Activated T-helper 1 cell treated with anti-CD3 and anti-CD28 coated beads, Interleukin-12 subunit alpha, Interleukin-12 subunit beta, Interleukin-2, Interleukin-4 antibody, amounts not matched to agents 30 ng/mL and 10 ng/mL and 1 ng/mL, durations not matched to agents 14 hours and 24 hours and 36 hours (primary cell): ENCODE results near the gene TRIP10. TPM values are rescaled to one million over a fixed set of nuclear protein-coding genes. Genes with fewer than 3 reads are reported as not detected.
"Not testable (repeated sequence)": the region's sequence is repeated elsewhere in the genome, so short reads cannot be mapped to it uniquely, and the experiment has no call there.

ENCODE experiments used
- DNase-seq: peaks from one replicate; pipeline ENCODE4 v3.0.0; 2021; ENCODE audit warnings: low spot score
- H3K27ac Mint-ChIP-seq: one replicate; pipeline ENCODE4 v1.8.0; 2021; ENCODE audit warnings: mild to moderate bottlenecking, mixed read lengths
- H3K27me3 Mint-ChIP-seq: one replicate; pipeline ENCODE4 v1.8.0; 2022; ENCODE audit warnings: mild to moderate bottlenecking, moderate library complexity, mixed read lengths; ENCODE audit not compliant: insufficient read depth
- H3K36me3 Mint-ChIP-seq: one replicate; pipeline ENCODE4 v1.8.0; 2021; ENCODE audit warnings: low read depth, mixed read lengths
- H3K4me1 Mint-ChIP-seq: one replicate; pipeline ENCODE4 v1.8.0; 2021; ENCODE audit warnings: low read depth, mixed read lengths
- H3K4me3 Mint-ChIP-seq: one replicate; pipeline ENCODE4 v1.8.0; 2021; ENCODE audit warnings: mild to moderate bottlenecking, moderate library complexity, mixed read lengths
- H3K9me3 Mint-ChIP-seq: one replicate; pipeline ENCODE4 v1.8.0; 2021; ENCODE audit warnings: mixed read lengths
- intact Hi-C: fragments of 100-400 bp; cut with micrococcal nuclease; formaldehyde crosslinking; loops from one replicate; pipeline ENCODE4 v1.15.1; 2024
- total RNA-seq: library from RNA; stranded (reverse); gene quantifications from 2 replicates; pipeline ENCODE4 v1.2.3, GENCODE V29; 2022

Gene TRIP10
- total RNA-seq, 1 donor from 2014 or later = 62.0 TPM

DNA sequence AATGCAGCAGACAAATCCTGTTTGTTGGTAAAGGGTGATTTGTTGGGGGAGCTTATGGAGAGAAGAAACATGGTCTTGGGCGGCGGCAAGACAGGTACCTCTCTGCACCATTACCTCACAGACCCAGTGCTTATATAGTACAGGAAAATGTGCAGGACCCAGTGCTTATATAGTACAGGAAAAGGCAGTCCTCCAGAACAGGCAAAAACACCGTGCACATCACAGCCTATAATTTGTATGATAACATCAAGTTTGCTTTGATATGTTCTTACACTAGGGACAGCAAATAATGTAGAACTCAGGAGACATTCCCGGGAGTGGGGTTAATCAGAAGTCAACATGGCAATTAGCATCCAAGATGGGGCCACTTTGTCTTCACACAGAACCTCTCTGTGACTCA lies 53.9 kb downstream of the TRIP10 start:
- Mint-ChIP-seq H3K36me3 (peaks cover 57% of the 10 kb centered on the region), H3K4me3 (no peak overlapping the region), H3K4me1 (peaks cover 67% of the 10 kb centered on the region), H3K27me3 (no peaks in the 10 kb centered on the region), H3K27ac (no peak overlapping the region), H3K9me3 (peaks cover 11% of the 10 kb centered on the region)
- no peak for DNase-seq
- intact Hi-C loops = no loop called here

GRCh38 chr19:6793973-6794372 lies 54.5 kb downstream of the TRIP10 start:
- no peak overlapping the region for H3K27ac Mint-ChIP-seq
- peaks cover 11% of the 10 kb centered on the region for H3K9me3 Mint-ChIP-seq
- H3K4me3 Mint-ChIP-seq = no peak overlapping the region
- no peaks in the 10 kb centered on the region for H3K27me3 Mint-ChIP-seq
- intact Hi-C loops = no loop called here
- peaks cover 55% of the 10 kb centered on the region for H3K36me3 Mint-ChIP-seq
- peaks cover 66% of the 10 kb centered on the region for H3K4me1 Mint-ChIP-seq
- DNase-seq = no peak

DNA sequence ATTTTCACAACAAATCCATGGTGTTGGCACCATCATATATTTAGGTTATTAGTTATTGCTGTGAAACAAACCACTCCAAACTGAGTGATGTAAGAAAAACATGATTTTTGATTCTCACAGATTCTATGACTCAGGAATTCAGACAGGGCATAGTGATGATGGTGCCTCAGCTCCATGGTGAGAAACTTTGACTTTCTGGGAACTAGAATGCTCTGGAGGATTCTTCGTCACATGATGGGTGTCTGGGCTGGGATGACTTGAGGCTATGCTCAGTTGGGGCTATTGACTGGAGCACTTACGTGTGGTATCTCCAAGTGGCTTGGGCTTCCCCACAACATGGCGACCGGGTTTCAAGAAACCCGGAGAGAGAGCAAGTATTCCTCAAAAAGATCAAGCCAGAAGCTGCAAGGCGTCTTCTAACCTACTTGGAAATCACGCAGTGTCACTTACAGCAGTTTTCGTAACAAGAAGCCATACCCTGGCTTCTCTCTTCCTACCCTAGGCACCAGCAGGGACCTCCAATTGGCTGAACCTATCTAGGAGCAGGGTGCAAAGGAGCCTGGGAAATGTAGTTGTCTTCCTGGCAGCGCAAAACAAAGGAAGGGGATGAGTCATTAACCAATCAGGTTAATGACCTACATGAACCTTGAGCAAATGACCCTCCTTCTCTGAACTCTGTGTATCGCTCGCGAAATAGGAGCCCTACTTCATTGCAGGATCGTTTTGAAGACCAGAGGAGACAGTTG lies 55.4 kb downstream of the TRIP10 start:
- intact Hi-C loops = no loop called here
- Mint-ChIP-seq H3K27me3 (no peaks in the 10 kb centered on the region), H3K36me3 (peaks cover 59% of the 10 kb centered on the region), H3K4me3 (no peak overlapping the region), H3K9me3 (peaks cover 11% of the 10 kb centered on the region), H3K27ac (no peak overlapping the region), H3K4me1 (peaks cover 72% of the 10 kb centered on the region)
- no peak for DNase-seq

DNA sequence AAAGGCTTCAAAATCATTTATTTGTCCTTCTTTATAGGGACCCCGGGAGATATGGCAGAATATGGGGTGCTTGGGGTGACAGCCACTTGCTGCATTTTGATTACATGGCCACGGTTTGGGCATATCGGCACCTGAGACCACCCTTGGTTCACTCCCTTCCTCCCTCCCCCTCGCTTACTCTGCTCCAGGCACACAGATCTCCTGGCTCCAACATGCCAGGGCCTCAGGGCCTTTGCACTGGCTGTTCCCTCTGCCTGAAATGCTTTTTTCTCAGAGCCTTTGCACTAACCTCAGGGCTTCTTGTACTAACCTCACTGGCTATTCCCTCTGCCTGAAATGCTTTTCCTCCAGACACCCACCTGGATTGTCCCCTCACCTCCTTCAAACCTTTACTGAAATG lies 56.8 kb downstream of the TRIP10 start:
- no peak for DNase-seq
- peaks cover 58% of the 10 kb centered on the region for H3K36me3 Mint-ChIP-seq
- H3K4me1 Mint-ChIP-seq = peaks cover 81% of the 10 kb centered on the region
- peaks cover 11% of the 10 kb centered on the region for H3K9me3 Mint-ChIP-seq
- intact Hi-C loops = no loop called here
- peak overlapping the region; percentile 76 for H3K27ac Mint-ChIP-seq
- no peaks in the 10 kb centered on the region for H3K27me3 Mint-ChIP-seq
- H3K4me3 Mint-ChIP-seq = no peak overlapping the region

- peaks cover 81% of the 10 kb centered on the region for H3K4me1 Mint-ChIP-seq
Observed at GRCh38 chr19:6797646-6798045, 58.2 kb downstream of the TRIP10 start.

DNA sequence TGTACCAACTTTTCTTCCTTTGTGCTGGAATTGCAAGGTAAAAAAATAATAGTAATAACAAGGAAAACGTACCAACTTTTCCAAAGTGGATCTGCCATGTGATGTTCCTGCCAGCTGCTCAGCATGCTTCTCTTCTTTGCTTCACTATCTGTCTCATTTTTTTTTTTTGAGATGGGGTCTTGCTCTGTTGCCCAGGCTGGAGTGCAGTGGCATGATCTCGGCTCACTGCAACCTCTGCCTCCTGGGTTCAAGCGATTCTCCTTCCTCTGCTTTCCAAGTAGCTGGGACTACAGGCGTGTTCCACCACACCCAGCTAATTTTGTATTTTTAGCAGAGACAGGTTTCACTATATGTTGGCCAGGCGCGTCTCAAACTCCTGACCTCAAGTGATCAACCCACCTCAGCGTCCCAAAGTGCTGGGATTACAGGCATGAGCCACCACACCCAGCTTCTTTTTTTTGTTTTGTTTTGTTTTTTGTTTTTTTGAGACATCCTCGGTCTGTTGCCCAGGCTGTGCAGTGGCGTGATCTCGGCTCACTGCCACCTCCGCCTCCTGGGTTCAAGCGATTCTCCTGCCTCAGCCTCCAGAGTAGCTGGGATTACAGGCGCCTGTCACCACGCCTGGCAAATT lies 60.8 kb downstream of the TRIP10 start:
- peaks cover 29% of the 10 kb centered on the region for H3K36me3 Mint-ChIP-seq
- intact Hi-C loops = loop anchor here (5.0 kb wide), 1 partner anchor 128 kb away; the partner anchor contains the start of gene TNFSF14
- H3K27me3 Mint-ChIP-seq, H3K9me3 Mint-ChIP-seq, DNase-seq: not testable (repeated sequence)
- H3K4me3 Mint-ChIP-seq = peak overlapping the region; percentile 92
- peak overlapping the region; percentile 99 for H3K27ac Mint-ChIP-seq
- peaks cover 74% of the 10 kb centered on the region for H3K4me1 Mint-ChIP-seq

More at GRCh38 chr19:6797646-6798045, 58.2 kb downstream of the TRIP10 start:
- peaks cover 49% of the 10 kb centered on the region for H3K36me3 Mint-ChIP-seq
- H3K4me3 Mint-ChIP-seq = no peak overlapping the region
- peak overlapping the region; percentile 42 for H3K27ac Mint-ChIP-seq
- no peaks in the 10 kb centered on the region for H3K27me3 Mint-ChIP-seq
- H3K9me3 Mint-ChIP-seq = peaks cover 11% of the 10 kb centered on the region
- intact Hi-C loops = no loop called here
- no peak for DNase-seq

- no peak for DNase-seq
- intact Hi-C loops = loop anchor here (1.0 to 5.0 kb wide), 3 partner anchors 28 to 129 kb away; partner anchors contain the start of genes SH2D3A and TNFSF14
- Mint-ChIP-seq H3K27me3 (no peaks in the 10 kb centered on the region), H3K4me3 (peak overlapping the region; percentile 92), H3K27ac (peak overlapping the region; percentile 99), H3K36me3 (peaks cover 25% of the 10 kb centered on the region), H3K9me3 (no peaks in the 10 kb centered on the region), H3K4me1 (peaks cover 67% of the 10 kb centered on the region)
Observed at GRCh38 chr19:6800991-6801484, 61.6 kb downstream of the TRIP10 start.

Other genes with a start within 250 kb of the TRIP10 start
- gene TUBB4A, start 237.4 kb upstream of the TRIP10 start, total RNA-seq = 2.3 and 3.0 TPM in 2 replicates
- 8.0 and 9.7 TPM in 2 replicates for gene TNFSF9, start 208.7 kb upstream of the TRIP10 start, total RNA-seq
- 55.4 and 61.6 TPM in 2 replicates for gene CD70, start 148.5 kb upstream of the TRIP10 start, total RNA-seq
- 155 TPM in 2 replicates for gene TNFSF14, start 69.5 kb upstream of the TRIP10 start, total RNA-seq
- 6.1 and 7.2 TPM in 2 replicates for gene C3, start 19.0 kb upstream of the TRIP10 start, total RNA-seq
- 106 and 108 TPM in 2 replicates for gene GPR108, start 2.1 kb upstream of the TRIP10 start, total RNA-seq
- 15.0 and 15.6 TPM in 2 replicates for gene SH2D3A, start 27.8 kb downstream of the TRIP10 start, total RNA-seq
- 86.8 and 90.4 TPM in 2 replicates for gene VAV1, start 33.0 kb downstream of the TRIP10 start, total RNA-seq
- gene ADGRE1, start 147.9 kb downstream of the TRIP10 start, total RNA-seq = 4.6 and 5.5 TPM in 2 replicates